PFSK-1 (cell line): ENCODE measurements around the gene TMEM87A.

Experiments
- FOXP2 ChIP-seq: optimal IDR thresholded peaks from 2 replicates; pipeline ENCODE3; 2011; ENCODE audit warnings: borderline replicate concordance, control low read depth, inconsistent platforms; ENCODE audit not compliant: insufficient read depth; ENCODE audit errors: extremely low read length, extremely low read depth
- POLR2AphosphoS5 ChIP-seq: IDR thresholded peaks from 2 replicates; pipeline ENCODE4 v1.6.1; 2012; ENCODE audit warnings: low read depth, mild to moderate bottlenecking, control low read depth, low read length, moderate library complexity
- REST ChIP-seq, 2 experiments: IDR thresholded peaks; 2 replicates each; pipeline versions ENCODE4 v1.6.1 to v1.8.0; 2011 to 2012; ENCODE audit warnings: low read depth in 2 of 2, low read length in 2 of 2, control low read depth in 1 of 2, inconsistent platforms in 1 of 2, mild to moderate bottlenecking in 1 of 2, moderate library complexity in 1 of 2; ENCODE audit not compliant: insufficient read depth in 1 of 2
- SIN3A ChIP-seq: IDR thresholded peaks from 2 replicates; pipeline ENCODE4 v1.6.1; 2012; ENCODE audit warnings: mild to moderate bottlenecking, low read length, moderate library complexity, borderline replicate concordance; ENCODE audit not compliant: insufficient read depth
- TAF1 ChIP-seq: IDR thresholded peaks from 2 replicates; pipeline ENCODE4 v1.6.1; 2012; ENCODE audit warnings: low read length, control low read depth, borderline replicate concordance; ENCODE audit not compliant: insufficient read depth

TMEM87A gene

GRCh38 chr15:42284551-42284950 lies 11.3 kb upstream of the TMEM87A start:
- TF ChIP-seq REST (IDR thresholded peaks at IDR 0.05; ENCODE audit: insufficient read depth in 1 of 2, low read depth in 2 of 2, low read length in 2 of 2) (no peak), FOXP2 (no peak), POLR2AphosphoS5 (no peak), SIN3A (no peak), TAF1 (no peak)

- TF ChIP-seq FOXP2, result no peak
- no peak for TF ChIP-seq SIN3A
- no peak for TF ChIP-seq POLR2AphosphoS5
- no peak for TF ChIP-seq TAF1
- TF ChIP-seq REST (IDR thresholded peaks at IDR 0.05; ENCODE audit: insufficient read depth in 1 of 2, low read depth in 2 of 2, low read length in 2 of 2), result no peak
Measured at GRCh38 chr15:42283671-42284070, 10.4 kb upstream of the TMEM87A start.

GRCh38 chr15:42282926-42283325 lies 9.7 kb upstream of the TMEM87A start:
- TF ChIP-seq TAF1 (no peak), SIN3A (no peak), POLR2AphosphoS5 (no peak), REST (IDR thresholded peaks at IDR 0.05; ENCODE audit: insufficient read depth in 1 of 2, low read depth in 2 of 2, low read length in 2 of 2) (no peak), FOXP2 (no peak)

- no peak for TF ChIP-seq REST (IDR thresholded peaks at IDR 0.05; ENCODE audit: insufficient read depth in 1 of 2, low read depth in 2 of 2, low read length in 2 of 2)
- TF ChIP-seq FOXP2, result no peak
- TF ChIP-seq TAF1, result no peak
- TF ChIP-seq SIN3A, result no peak
- no peak for TF ChIP-seq POLR2AphosphoS5
Measured at GRCh38 chr15:42282344-42282743, 9.1 kb upstream of the TMEM87A start.

- TF ChIP-seq POLR2AphosphoS5, result no peak
- no peak for TF ChIP-seq FOXP2
- no peak for TF ChIP-seq SIN3A
- TF ChIP-seq TAF1, result no peak
- TF ChIP-seq REST (IDR thresholded peaks at IDR 0.05; ENCODE audit: insufficient read depth in 1 of 2, low read depth in 2 of 2, low read length in 2 of 2), result no peak
Measured at GRCh38 chr15:42279234-42279723, 6.0 kb upstream of the TMEM87A start.
